ENCODE data around the gene CYP4A11. TPM values are rescaled to one million over a fixed set of nuclear protein-coding genes. Genes with fewer than 3 reads are reported as not detected.

Gene CYP4A11
- total and polyA plus RNA-seq, 2 donors (not counting 3 experiments of a cell fraction or from before 2014, with no cell fraction given): not detected

- POLR2A ChIA-PET: no interaction called here
- BruUV-seq (replicated peaks): no TSS peak
- no peak overlapping the region for H3K4me2 ChIP-seq (ENCODE audit: insufficient read depth, low read length)
- H3K9ac ChIP-seq (replicated peaks; ENCODE audit: extremely low read depth, insufficient read depth, low read length): no peak overlapping the region
- no peaks in the 10 kb centered on the region for H3K9me3 ChIP-seq (replicated peaks; ENCODE audit: control insufficient read depth, insufficient read depth, low read length)
- no peaks in the 10 kb centered on the region for H4K20me1 ChIP-seq (replicated peaks; ENCODE audit: control insufficient read depth, extremely low read depth, insufficient read depth, low read length)
- H3K27me3 ChIP-seq (ENCODE audit: control insufficient read depth in 2 of 2, insufficient read depth in 2 of 2, low read length in 2 of 2): no peaks in the 10 kb centered on the region
- H3K79me2 ChIP-seq (ENCODE audit: control insufficient read depth, insufficient read depth, low read length): no peaks in the 10 kb centered on the region
- CTCF ChIA-PET: interaction anchor here (1.4 kb wide), 1 partner anchor 163 kb away, joined by 3 read pairs; no protein-coding TSS in a partner anchor
- H2AFZ ChIP-seq (ENCODE audit: low read depth, low read length): no peak overlapping the region
- TF ChIP-seq POLR2AphosphoS5 (IDR thresholded peaks at IDR 0.05; ENCODE audit: insufficient read depth, low read depth, low read length) (no peak), POLR2A (IDR thresholded peaks at IDR 0.05; ENCODE audit: low read depth, low read length) (no peak), EZH2 (IDR thresholded peaks at IDR 0.05; ENCODE audit: borderline replicate concordance, low read depth, low read length, severe bottlenecking) (no peak), MYC (IDR thresholded peaks at IDR 0.05; ENCODE audit: low read depth, low read length) (no peak)
- no peak overlapping the region for H3K27ac ChIP-seq (ENCODE audit: insufficient read depth, low read depth, low read length)
- no peaks in the 10 kb centered on the region for H3K9me1 ChIP-seq (replicated peaks; ENCODE audit: control insufficient read depth, extremely low read depth, insufficient read depth, low read length)
- dilution Hi-C loops (cut with MboI; ENCODE audit: extremely low pct_ligation_motif_present, low sequenced_read_pairs): no loop called here
- no peaks in the 10 kb centered on the region for H3K36me3 ChIP-seq (ENCODE audit: control insufficient read depth in 2 of 2, extremely low read depth in 1 of 2, insufficient read depth in 2 of 2, low read length in 2 of 2)
- H3K4me3 ChIP-seq (replicated peaks in 1 of 3; ENCODE audit: insufficient read depth in 1 of 3, low read depth in 1 of 3, low read length in 3 of 3): no peak overlapping the region
- DNase-seq (ENCODE audit: low read depth, low spot score) (no peak), FAIRE-seq (no peak)
- intact Hi-C loops (cut with micrococcal nuclease): no loop called here
- no peaks in the 10 kb centered on the region for H3K4me1 ChIP-seq (ENCODE audit: control insufficient read depth, extremely low read depth, insufficient read depth, low read length)
These were observed 30.5 kb downstream of the CYP4A11 start for GRCh38 chr1:46910790-46911189.

GRCh38 chr1:46903481-46903880 lies 37.8 kb downstream of the CYP4A11 start:
- H3K4me2 ChIP-seq (ENCODE audit: insufficient read depth, low read length): no peak overlapping the region
- TF ChIP-seq JUN (IDR thresholded peaks at IDR 0.05; ENCODE audit: borderline replicate concordance, insufficient read depth, insufficient read length, low read depth) (no peak), POLR2A (IDR thresholded peaks at IDR 0.05; ENCODE audit: low read depth, low read length) (no peak), CTCF (IDR thresholded peaks at IDR 0.05; ENCODE audit: extremely low read depth in 1 of 2, insufficient read depth in 1 of 2, low read depth in 1 of 2, low read length in 2 of 2) (no peak), FOS (IDR thresholded peaks at IDR 0.05; ENCODE audit: borderline replicate concordance, insufficient read depth, low read length) (no peak), GATA2 (IDR thresholded peaks at IDR 0.05; ENCODE audit: insufficient read depth, insufficient read length, low read depth, low read length) (no peak), MAX (IDR thresholded peaks at IDR 0.05; ENCODE audit: insufficient read depth, insufficient read length) (no peak), POLR2AphosphoS5 (IDR thresholded peaks at IDR 0.05; ENCODE audit: insufficient read depth, low read depth, low read length) (no peak), MYC (IDR thresholded peaks at IDR 0.05; ENCODE audit: low read depth, low read length) (no peak), EZH2 (IDR thresholded peaks at IDR 0.05; ENCODE audit: borderline replicate concordance, low read depth, low read length, severe bottlenecking) (no peak)
- dilution Hi-C loops (cut with MboI; ENCODE audit: extremely low pct_ligation_motif_present, low sequenced_read_pairs): no loop called here
- CTCF ChIA-PET: no interaction called here
- no peak overlapping the region for H2AFZ ChIP-seq (ENCODE audit: low read depth, low read length)
- POLR2A ChIA-PET: no interaction called here
- H3K9me1 ChIP-seq (replicated peaks; ENCODE audit: control insufficient read depth, extremely low read depth, insufficient read depth, low read length): no peaks in the 10 kb centered on the region
- H3K79me2 ChIP-seq (ENCODE audit: control insufficient read depth, insufficient read depth, low read length): no peaks in the 10 kb centered on the region
- FAIRE-seq: no peak
- no peaks in the 10 kb centered on the region for H3K36me3 ChIP-seq (ENCODE audit: control insufficient read depth in 2 of 2, extremely low read depth in 1 of 2, insufficient read depth in 2 of 2, low read length in 2 of 2)
- H3K4me3 ChIP-seq (replicated peaks in 1 of 3; ENCODE audit: insufficient read depth in 1 of 3, low read depth in 1 of 3, low read length in 3 of 3): no peak overlapping the region
- no peak for DNase-seq (ENCODE audit: low read depth, low spot score)
- H3K27me3 ChIP-seq (ENCODE audit: control insufficient read depth in 2 of 2, insufficient read depth in 2 of 2, low read length in 2 of 2): no peaks in the 10 kb centered on the region
- no TSS peak for BruUV-seq (replicated peaks)
- intact Hi-C loops (cut with micrococcal nuclease): no loop called here
- H3K9me3 ChIP-seq (replicated peaks; ENCODE audit: control insufficient read depth, insufficient read depth, low read length): no peaks in the 10 kb centered on the region
- H3K27ac ChIP-seq (ENCODE audit: insufficient read depth, low read depth, low read length): no peak overlapping the region
- no peaks in the 10 kb centered on the region for H4K20me1 ChIP-seq (replicated peaks; ENCODE audit: control insufficient read depth, extremely low read depth, insufficient read depth, low read length)
- no peak overlapping the region for H3K9ac ChIP-seq (replicated peaks; ENCODE audit: extremely low read depth, insufficient read depth, low read length)
- no peaks in the 10 kb centered on the region for H3K4me1 ChIP-seq (ENCODE audit: control insufficient read depth, extremely low read depth, insufficient read depth, low read length)

All from endothelial cell of umbilical vein (primary cell).